Epithelial cell of esophagus (primary cell): Measurements from ENCODE around the gene FBXW8.

ENCODE experiments used
- DNase-seq: peaks from one replicate; pipeline ENCODE4 v3.0.0; 2010; ENCODE audit warnings: low read depth
- H3K4me3 ChIP-seq: 2 replicates; pipeline ENCODE4 v1.5.1; 2011; ENCODE audit warnings: mild to moderate bottlenecking, low read length, control low read depth
- TF ChIP-seq, protein P1 (sequence below): IDR thresholded peaks from 2 replicates; pipeline ENCODE4 v1.5.1; 2011; ENCODE audit warnings: low read depth, mild to moderate bottlenecking, low read length, control low read depth, inconsistent platforms; ENCODE audit not compliant: insufficient read depth; ENCODE audit errors: missing control alignments

FBXW8 gene

DNA sequence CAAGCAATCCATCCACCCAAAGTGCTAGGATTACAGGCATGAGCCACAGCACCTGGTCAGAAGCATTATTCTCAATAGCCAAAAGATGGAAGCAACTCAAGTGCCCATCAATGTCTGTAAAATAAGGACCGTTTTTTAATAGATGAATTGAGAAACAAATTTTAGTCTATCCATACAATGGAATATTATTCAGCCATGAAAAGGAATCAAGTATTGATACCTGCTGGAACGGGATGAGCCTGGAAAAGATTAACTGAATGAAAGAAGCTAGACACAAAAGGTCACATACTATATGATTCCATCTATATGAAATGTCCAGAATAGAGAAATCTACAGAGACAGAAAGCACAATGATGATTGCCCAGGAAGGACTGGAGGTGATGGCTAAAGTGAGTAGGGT, 9.1 kb upstream of the FBXW8 start:
- H3K4me3 ChIP-seq, result no peak overlapping the region
- DNase-seq, result no peak
- TF ChIP-seq, protein P1, sequence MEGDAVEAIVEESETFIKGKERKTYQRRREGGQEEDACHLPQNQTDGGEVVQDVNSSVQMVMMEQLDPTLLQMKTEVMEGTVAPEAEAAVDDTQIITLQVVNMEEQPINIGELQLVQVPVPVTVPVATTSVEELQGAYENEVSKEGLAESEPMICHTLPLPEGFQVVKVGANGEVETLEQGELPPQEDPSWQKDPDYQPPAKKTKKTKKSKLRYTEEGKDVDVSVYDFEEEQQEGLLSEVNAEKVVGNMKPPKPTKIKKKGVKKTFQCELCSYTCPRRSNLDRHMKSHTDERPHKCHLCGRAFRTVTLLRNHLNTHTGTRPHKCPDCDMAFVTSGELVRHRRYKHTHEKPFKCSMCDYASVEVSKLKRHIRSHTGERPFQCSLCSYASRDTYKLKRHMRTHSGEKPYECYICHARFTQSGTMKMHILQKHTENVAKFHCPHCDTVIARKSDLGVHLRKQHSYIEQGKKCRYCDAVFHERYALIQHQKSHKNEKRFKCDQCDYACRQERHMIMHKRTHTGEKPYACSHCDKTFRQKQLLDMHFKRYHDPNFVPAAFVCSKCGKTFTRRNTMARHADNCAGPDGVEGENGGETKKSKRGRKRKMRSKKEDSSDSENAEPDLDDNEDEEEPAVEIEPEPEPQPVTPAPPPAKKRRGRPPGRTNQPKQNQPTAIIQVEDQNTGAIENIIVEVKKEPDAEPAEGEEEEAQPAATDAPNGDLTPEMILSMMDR, result no peak

DNA sequence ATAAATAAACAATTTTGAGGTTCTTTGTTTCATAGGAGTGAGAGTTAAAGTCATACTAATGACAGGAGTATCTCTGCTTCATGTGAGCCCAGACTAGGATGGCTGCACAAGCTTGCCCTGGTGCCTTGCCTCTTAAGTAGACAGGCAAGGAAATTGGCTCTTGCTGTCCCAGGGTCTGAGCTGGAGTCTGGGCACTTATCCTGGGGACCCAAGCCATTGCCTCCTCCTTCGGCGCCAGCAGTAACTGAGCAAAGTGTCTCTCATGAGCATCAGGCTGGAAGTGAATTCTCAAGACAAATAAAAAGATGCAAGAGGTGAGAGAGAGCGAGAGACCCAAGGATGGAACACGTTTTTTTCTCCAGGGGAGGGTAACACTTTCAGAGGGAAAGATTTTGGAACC, 6.9 kb upstream of the FBXW8 start:
- no peak for DNase-seq
- TF ChIP-seq, protein P1, result no peak

DNA sequence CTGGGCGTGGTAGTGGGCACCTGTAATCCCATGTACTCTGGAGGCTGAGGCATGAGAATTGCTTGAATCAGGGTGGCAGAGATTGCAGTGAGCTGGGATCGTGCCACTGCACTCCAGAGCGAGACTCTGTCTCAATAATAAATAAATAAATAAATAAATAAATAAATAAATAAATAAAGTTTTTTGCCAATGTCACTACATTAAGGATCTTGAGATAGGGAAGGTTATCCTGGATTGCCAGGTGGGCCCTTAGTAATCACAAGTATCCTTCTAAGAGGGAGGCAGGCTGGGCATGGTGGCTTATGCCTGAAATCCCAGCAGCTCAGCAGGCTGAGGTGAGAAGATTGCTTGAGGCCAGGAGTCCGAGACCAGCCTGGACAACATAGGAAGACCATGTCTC, 4.5 kb upstream of the FBXW8 start:
- TF ChIP-seq, protein P1, result no peak
- DNase-seq, result no peak
- no peak overlapping the region for H3K4me3 ChIP-seq

More for the DNA sequence above, 6.9 kb upstream of the FBXW8 start:
- H3K4me3 ChIP-seq, result no peak overlapping the region

DNA sequence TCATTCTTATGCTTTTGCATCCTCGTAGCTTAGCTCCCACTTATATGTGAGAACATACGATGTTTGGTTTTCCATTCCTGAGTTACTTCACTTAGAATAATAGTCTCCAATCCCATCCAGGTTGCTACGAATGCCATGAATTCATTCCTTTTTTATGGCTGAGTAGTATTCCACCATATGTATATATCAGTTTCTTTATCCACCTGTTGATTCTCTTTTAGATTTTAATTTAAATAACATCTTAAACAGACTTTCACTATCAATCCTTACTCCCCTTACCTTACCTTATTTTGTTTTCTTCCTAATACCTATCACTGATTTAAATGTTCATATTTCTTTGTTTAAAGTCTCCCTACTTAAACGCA, 488 bp upstream of the FBXW8 start:
- no peak for DNase-seq
- H3K4me3 ChIP-seq, result peak overlapping the region; percentile 69
- TF ChIP-seq, protein P1, result no peak

DNA sequence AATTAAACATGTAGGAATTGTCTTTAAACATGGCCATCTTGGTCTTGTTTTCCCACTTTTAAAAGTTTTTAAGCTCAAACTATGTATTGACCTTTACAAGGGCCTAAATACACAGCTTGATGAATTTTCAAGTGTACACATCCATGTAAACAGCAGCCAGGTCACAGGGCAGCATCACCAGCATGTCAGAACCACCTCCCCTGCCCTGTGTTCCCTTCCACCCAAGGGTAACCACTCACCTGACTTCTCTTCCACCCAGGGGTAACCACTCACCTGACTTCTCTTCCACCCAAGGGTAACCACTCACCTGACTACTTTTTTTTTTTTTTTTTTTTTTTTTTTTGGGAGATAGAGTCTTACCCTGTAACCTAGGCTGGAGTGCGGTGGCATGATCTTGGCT, 4.6 kb downstream of the FBXW8 start:
- H3K4me3 ChIP-seq, result no peak overlapping the region
- TF ChIP-seq, protein P1, result no peak
- DNase-seq, result no peak

DNA sequence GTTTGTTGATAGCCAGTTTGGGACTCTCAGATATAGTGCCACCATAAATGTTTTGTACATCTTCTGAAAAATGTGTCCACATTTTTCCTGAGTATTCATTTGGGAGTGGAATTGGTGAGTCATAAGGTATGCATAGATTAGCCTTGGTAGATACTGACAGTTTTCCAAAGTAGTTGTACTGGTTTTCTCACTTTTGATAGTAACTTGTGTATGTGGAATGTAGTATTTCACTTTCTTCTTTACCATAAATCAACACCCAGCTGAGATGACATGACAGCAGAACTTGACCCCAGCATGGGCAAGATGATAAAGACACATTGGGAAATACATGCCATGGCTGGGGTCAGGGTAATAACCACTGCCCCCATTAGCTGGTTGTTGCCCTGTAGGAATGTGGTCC, 5.4 kb downstream of the FBXW8 start:
- TF ChIP-seq, protein P1, result no peak
- H3K4me3 ChIP-seq, result no peak overlapping the region
- peak; percentile 90 for DNase-seq

DNA sequence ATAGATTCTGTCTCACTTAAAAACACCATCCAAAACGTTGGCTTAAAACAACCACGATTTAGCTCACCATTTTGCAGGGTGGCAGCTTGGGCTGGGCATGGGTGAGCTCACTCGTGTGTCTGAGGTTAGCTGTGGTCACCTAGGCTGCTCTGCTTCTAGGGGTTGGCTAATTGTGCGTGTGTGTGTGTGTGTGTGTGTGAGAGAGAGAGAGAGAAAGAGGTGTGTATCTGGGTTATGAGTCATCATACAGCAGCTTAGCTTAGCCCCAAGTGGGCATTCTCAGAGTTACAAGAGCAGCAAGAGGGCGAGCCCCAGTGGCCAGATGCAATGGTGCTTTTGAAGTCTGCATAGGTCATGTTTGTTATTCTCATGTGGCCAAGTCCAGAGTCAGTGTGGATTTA, 6.0 kb downstream of the FBXW8 start:
- no peak overlapping the region for H3K4me3 ChIP-seq
- DNase-seq, result peak; percentile 83
- TF ChIP-seq, protein P1, result peak; percentile 31
